ENCODE measurements around the gene GPC4.

DNA sequence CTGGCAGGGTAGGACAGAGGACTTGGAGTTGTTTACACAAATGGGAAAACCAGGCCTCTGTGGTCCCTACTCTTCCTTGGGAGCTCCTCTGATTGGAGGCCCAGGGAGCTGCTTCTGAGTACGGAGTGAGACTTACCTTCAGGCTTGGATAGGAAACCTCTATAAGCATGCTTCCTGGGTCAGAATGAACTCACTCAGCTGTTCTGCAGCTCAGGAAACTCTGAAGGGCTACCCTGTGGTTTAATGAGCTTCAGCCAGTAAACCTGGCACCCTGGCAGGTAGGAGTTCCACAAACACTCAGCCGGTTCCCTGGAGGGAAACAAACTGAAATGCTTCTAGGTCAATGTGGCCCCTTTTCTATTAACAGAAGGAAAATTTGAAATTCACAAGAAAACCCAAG, 146.1 kb downstream of the GPC4 start:
- TF ChIP-seq, protein P1, sequence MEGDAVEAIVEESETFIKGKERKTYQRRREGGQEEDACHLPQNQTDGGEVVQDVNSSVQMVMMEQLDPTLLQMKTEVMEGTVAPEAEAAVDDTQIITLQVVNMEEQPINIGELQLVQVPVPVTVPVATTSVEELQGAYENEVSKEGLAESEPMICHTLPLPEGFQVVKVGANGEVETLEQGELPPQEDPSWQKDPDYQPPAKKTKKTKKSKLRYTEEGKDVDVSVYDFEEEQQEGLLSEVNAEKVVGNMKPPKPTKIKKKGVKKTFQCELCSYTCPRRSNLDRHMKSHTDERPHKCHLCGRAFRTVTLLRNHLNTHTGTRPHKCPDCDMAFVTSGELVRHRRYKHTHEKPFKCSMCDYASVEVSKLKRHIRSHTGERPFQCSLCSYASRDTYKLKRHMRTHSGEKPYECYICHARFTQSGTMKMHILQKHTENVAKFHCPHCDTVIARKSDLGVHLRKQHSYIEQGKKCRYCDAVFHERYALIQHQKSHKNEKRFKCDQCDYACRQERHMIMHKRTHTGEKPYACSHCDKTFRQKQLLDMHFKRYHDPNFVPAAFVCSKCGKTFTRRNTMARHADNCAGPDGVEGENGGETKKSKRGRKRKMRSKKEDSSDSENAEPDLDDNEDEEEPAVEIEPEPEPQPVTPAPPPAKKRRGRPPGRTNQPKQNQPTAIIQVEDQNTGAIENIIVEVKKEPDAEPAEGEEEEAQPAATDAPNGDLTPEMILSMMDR (IDR thresholded peaks at IDR 0.05), result no peak
- TF ChIP-seq, protein P2, sequence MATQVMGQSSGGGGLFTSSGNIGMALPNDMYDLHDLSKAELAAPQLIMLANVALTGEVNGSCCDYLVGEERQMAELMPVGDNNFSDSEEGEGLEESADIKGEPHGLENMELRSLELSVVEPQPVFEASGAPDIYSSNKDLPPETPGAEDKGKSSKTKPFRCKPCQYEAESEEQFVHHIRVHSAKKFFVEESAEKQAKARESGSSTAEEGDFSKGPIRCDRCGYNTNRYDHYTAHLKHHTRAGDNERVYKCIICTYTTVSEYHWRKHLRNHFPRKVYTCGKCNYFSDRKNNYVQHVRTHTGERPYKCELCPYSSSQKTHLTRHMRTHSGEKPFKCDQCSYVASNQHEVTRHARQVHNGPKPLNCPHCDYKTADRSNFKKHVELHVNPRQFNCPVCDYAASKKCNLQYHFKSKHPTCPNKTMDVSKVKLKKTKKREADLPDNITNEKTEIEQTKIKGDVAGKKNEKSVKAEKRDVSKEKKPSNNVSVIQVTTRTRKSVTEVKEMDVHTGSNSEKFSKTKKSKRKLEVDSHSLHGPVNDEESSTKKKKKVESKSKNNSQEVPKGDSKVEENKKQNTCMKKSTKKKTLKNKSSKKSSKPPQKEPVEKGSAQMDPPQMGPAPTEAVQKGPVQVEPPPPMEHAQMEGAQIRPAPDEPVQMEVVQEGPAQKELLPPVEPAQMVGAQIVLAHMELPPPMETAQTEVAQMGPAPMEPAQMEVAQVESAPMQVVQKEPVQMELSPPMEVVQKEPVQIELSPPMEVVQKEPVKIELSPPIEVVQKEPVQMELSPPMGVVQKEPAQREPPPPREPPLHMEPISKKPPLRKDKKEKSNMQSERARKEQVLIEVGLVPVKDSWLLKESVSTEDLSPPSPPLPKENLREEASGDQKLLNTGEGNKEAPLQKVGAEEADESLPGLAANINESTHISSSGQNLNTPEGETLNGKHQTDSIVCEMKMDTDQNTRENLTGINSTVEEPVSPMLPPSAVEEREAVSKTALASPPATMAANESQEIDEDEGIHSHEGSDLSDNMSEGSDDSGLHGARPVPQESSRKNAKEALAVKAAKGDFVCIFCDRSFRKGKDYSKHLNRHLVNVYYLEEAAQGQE (IDR thresholded peaks at IDR 0.05; ENCODE audit: insufficient read depth in 1 of 2, low read depth in 2 of 2, low read length in 1 of 2), result no peak
- TF ChIP-seq POLR2AphosphoS5 (IDR thresholded peaks at IDR 0.05; ENCODE audit: low read depth, low read length), result no peak
- TF ChIP-seq SIN3A (IDR thresholded peaks at IDR 0.05; ENCODE audit: borderline replicate concordance, insufficient read depth, low read depth, low read length), result no peak
